ENCODE data around the gene MRPS27. TPM values are rescaled to one million over a fixed set of nuclear protein-coding genes. Genes with fewer than 3 reads are reported as not detected.

Gene MRPS27
- total RNA-seq, 4 donors from 2014 or later: 45.9 to 214 (median 68.6) TPM

DNA sequence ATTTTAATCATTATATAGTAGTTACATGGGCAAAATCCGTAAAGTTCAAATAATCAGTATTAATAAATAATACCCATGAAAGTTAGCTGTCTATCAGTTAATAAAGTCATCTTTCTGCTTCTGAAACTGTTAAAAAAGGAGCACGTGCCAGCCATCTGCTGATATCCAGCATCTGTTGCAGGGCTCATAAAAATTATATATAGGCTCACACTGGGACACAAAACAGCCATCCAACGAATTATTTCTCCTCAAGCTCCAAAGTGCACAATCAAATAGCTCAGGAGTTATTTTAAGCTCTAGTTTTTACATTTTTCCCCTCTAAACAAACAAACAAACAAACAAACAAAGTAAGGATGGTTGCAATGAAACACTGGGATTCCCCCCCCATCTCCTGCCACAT lies 48.3 kb downstream of the MRPS27 start:
- Histone ChIP-seq H3K4me1 (no peaks in the 10 kb centered on the region), H3K27ac (peak overlapping the region; percentile 46 to 70), H3K36me3 (no peaks in the 10 kb centered on the region), H3K27me3 (no peaks in the 10 kb centered on the region), H3K9me3 (no peaks in the 10 kb centered on the region), H3K4me3 (no peak overlapping the region)
- no peak for TF ChIP-seq CTCF (IDR thresholded peaks at IDR 0.05)
- TF ChIP-seq POLR2A (IDR thresholded peaks at IDR 0.05): no peak
- intact Hi-C loops (cut with DNase I; ENCODE audit: low total_unique reads): no loop called here
- peak in 1 of 2 donors; percentile 28 for DNase-seq

- no peaks in the 10 kb centered on the region for H3K36me3 ChIP-seq
- intact Hi-C loops (cut with DNase I; ENCODE audit: low total_unique reads): no loop called here
- no peaks in the 10 kb centered on the region for H3K9me3 ChIP-seq
- no peak overlapping the region for H3K27ac ChIP-seq
- TF ChIP-seq POLR2A (IDR thresholded peaks at IDR 0.05): no peak
- TF ChIP-seq CTCF (IDR thresholded peaks at IDR 0.05): no peak
- H3K4me1 ChIP-seq: no peaks in the 10 kb centered on the region
- H3K27me3 ChIP-seq: no peaks in the 10 kb centered on the region
- DNase-seq: no peak
- H3K4me3 ChIP-seq: no peak overlapping the region
Measured at GRCh38 chr5:72270037-72270436, 50.0 kb downstream of the MRPS27 start.

DNA sequence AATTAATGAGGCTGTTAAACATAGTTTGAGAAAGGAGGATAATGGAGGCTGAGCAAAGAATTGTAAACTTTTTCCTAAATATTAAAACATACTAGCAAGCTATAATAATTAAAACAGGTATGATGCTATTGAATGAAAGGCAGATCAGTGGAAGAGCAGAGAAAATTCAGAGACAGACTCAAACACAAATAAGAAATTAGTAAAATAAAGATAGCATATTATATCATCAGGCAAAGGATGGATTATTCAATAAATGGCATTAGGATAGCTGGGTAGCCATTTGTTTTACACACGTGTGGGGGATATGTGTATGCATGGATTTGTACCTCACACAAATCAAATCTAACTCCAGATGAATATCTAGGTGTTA lies 50.6 kb downstream of the MRPS27 start:
- no peaks in the 10 kb centered on the region for H3K36me3 ChIP-seq
- TF ChIP-seq CTCF (IDR thresholded peaks at IDR 0.05) (no peak), POLR2A (IDR thresholded peaks at IDR 0.05) (no peak)
- no peaks in the 10 kb centered on the region for H3K27me3 ChIP-seq
- peak overlapping the region in 1 of 2 donors; percentile 69 for H3K27ac ChIP-seq
- H3K4me1 ChIP-seq: no peaks in the 10 kb centered on the region
- DNase-seq: no peak
- intact Hi-C loops (cut with DNase I; ENCODE audit: low total_unique reads): no loop called here
- H3K9me3 ChIP-seq: no peaks in the 10 kb centered on the region
- H3K4me3 ChIP-seq: no peak overlapping the region

- Histone ChIP-seq H3K9me3 (no peaks in the 10 kb centered on the region), H3K27me3 (no peaks in the 10 kb centered on the region), H3K36me3 (no peaks in the 10 kb centered on the region), H3K4me3 (no peak overlapping the region), H3K27ac (peak overlapping the region in 1 of 2 donors; percentile 69), H3K4me1 (peaks cover 0 to 5% of the 10 kb centered on the region in 2 donors)
- DNase-seq: peak in 1 of 2 donors; percentile 46
- TF ChIP-seq POLR2A (IDR thresholded peaks at IDR 0.05) (no peak), CTCF (IDR thresholded peaks at IDR 0.05) (peak in 2 of 4 experiments; percentile 32 to 34)
- intact Hi-C loops (cut with DNase I; ENCODE audit: low total_unique reads): no loop called here
Measured at GRCh38 chr5:72268753-72269410, 51.2 kb downstream of the MRPS27 start.

- Histone ChIP-seq H3K36me3 (no peaks in the 10 kb centered on the region), H3K27ac (peak overlapping the region in 1 of 2 donors; percentile 69), H3K9me3 (no peaks in the 10 kb centered on the region), H3K27me3 (no peaks in the 10 kb centered on the region), H3K4me3 (no peak overlapping the region), H3K4me1 (peaks cover 0 to 5% of the 10 kb centered on the region in 2 donors)
- no peak for TF ChIP-seq CTCF (IDR thresholded peaks at IDR 0.05)
- TF ChIP-seq POLR2A (IDR thresholded peaks at IDR 0.05): no peak
- DNase-seq: no peak
- intact Hi-C loops (cut with DNase I; ENCODE audit: low total_unique reads): no loop called here
Measured at GRCh38 chr5:72268260-72268659, 51.8 kb downstream of the MRPS27 start.
